NCI-H2029 (cell line): ENCODE measurements around the gene GAK.

ENCODE experiments used
- DNase-seq: peaks from one replicate; lab custom pipeline; 2025; lab: John Stamatoyannopoulos, UW

GAK gene

GRCh38 chr4:848803-849477 is 83.2 kb downstream of the GAK start:
- no peak for DNase-seq

GRCh38 chr4:848307-848691 is 83.8 kb downstream of the GAK start:
- DNase-seq: no peak

- no peak for DNase-seq
Observed at GRCh38 chr4:845836-846251, 86.3 kb downstream of the GAK start.

- DNase-seq: no peak
Observed at GRCh38 chr4:845233-845835, 86.8 kb downstream of the GAK start.

- DNase-seq: no peak
Observed at GRCh38 chr4:844752-845232, 87.3 kb downstream of the GAK start.

- DNase-seq: no peak
Observed at GRCh38 chr4:839675-840443, 92.3 kb downstream of the GAK start.

GRCh38 chr4:837772-838171 is 94.3 kb downstream of the GAK start:
- no peak for DNase-seq

- no peak for DNase-seq
Observed at GRCh38 chr4:836750-837301, 95.3 kb downstream of the GAK start.

- no peak for DNase-seq
Observed at GRCh38 chr4:836003-836511, 96.1 kb downstream of the GAK start.

GRCh38 chr4:835148-836002 is 96.7 kb downstream of the GAK start:
- DNase-seq: peak; percentile 52

GRCh38 chr4:834368-835147 is 97.6 kb downstream of the GAK start:
- no peak for DNase-seq

- DNase-seq: no peak
Observed at GRCh38 chr4:833731-834367, 98.3 kb downstream of the GAK start.

GRCh38 chr4:833156-833555 is 99.0 kb downstream of the GAK start:
- DNase-seq: no peak

GRCh38 chr4:832536-832935 is 99.6 kb downstream of the GAK start:
- DNase-seq: no peak

- DNase-seq: no peak
Observed at GRCh38 chr4:832108-832507, 100.0 kb downstream of the GAK start.

GRCh38 chr4:831483-831805 is 100.7 kb downstream of the GAK start:
- DNase-seq: no peak

GRCh38 chr4:830601-831482 is 101.3 kb downstream of the GAK start:
- no peak for DNase-seq

GRCh38 chr4:829761-830600 is 102.1 kb downstream of the GAK start:
- no peak for DNase-seq

GRCh38 chr4:829291-829690 is 102.8 kb downstream of the GAK start:
- no peak for DNase-seq
